ENCODE results near the gene MORF4L1. TPM values are rescaled to one million over a fixed set of nuclear protein-coding genes. Genes with fewer than 3 reads are reported as not detected.

The MORF4L1 gene
- total RNA-seq, 5 donors from 2014 or later (not counting 1 experiment from before 2014, with no cell fraction given): 208 to 388 (median 232) TPM

DNA sequence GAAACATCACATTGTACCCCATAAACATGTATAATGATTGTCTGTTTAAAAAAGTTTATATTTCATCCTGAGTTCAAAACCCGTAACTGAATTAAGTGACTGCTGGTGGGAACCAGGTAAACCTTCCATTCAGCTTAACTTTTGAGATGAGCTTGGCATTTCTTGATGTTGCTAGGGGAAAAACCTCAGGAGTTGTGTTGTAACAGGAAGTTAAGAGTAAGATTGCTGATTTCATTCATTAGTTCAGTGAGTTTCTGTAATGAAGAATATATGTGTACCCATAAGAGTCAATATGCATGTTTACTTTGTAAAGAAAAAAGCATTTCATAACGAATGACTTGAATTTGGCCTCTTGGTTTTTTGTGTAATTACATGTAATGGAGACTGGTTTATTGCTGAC, 39.6 kb downstream of the MORF4L1 start:
- CTCF ChIA-PET: no interaction called here

DNA sequence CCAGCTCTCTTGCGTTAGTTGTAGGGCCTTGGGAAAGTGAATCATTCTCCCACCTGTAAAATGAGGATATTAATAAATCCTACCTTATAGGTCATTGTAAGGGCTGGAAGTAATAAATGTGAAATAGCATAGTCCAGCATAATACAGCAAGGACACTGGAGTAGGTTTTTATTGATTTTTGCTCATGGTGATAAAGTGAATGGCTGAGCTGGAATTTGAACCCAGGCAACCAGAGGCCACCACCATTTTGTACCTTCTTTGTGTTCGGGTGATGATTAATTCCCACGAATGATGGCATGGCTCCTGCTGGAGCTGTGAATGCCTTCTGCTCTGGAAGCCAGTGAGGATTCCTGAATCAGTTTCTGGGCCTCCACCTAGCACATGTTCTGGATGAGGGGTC, 40.3 kb downstream of the MORF4L1 start:
- Histone ChIP-seq H3K4me1 (ENCODE audit: control insufficient read depth in 1 of 2, extremely low read depth in 1 of 2, insufficient read depth in 2 of 2, low read length in 2 of 2) (no peaks in the 10 kb centered on the region), H3K36me3 (ENCODE audit: control insufficient read depth in 2 of 2, extremely low read depth in 1 of 2, insufficient read depth in 1 of 2, low read length in 1 of 2) (peaks cover 0 to 46% of the 10 kb centered on the region in 2 donors), H3K27ac (ENCODE audit: low read length) (no peak overlapping the region), H3K27me3 (replicated peaks in 1 of 2; ENCODE audit: control insufficient read depth in 2 of 2, extremely low read depth in 1 of 2, insufficient read depth in 2 of 2, low read length in 1 of 2) (no peaks in the 10 kb centered on the region), H3K9me3 (no peaks in the 10 kb centered on the region), H3K4me3 (ENCODE audit: control insufficient read depth in 1 of 2, extremely low read depth in 1 of 2, low read length in 1 of 2) (no peak overlapping the region)
- ChIA-PET CTCF (interaction anchor here (0.5 to 0.6 kb wide), 2 partner anchors 614 to 1003 kb away, joined by 3 read pairs; partner anchors contain the start of gene SKIC8 (in 1 of the 2)), POLR2A (no interaction called here)
- DNase-seq (no peak), ATAC-seq (replicated peaks in 1 of 4) (no peak)
- H3K4me1 Mint-ChIP-seq: peaks cover 17 to 26% (median 19%) of the 10 kb centered on the region in 3 donors
- no peak overlapping the region for H3K27ac Mint-ChIP-seq
- no CpG with 5 or more reads among the region's 3 CpGs for WGBS (ENCODE audit: insufficient coverage)
- H3K27me3 Mint-ChIP-seq: no peaks in the 10 kb centered on the region
- H3K36me3 Mint-ChIP-seq: peaks cover 45% of the 10 kb centered on the region
- no peak overlapping the region for H3K4me3 Mint-ChIP-seq
- H3K9me3 Mint-ChIP-seq: no peaks in the 10 kb centered on the region

More for the DNA sequence above, 39.6 kb downstream of the MORF4L1 start:
- H3K36me3 ChIP-seq (ENCODE audit: control insufficient read depth in 2 of 2, extremely low read depth in 1 of 2, insufficient read depth in 1 of 2, low read length in 1 of 2): peaks cover 0 to 45% of the 10 kb centered on the region in 2 donors
- H3K4me3 ChIP-seq (ENCODE audit: control insufficient read depth in 1 of 2, extremely low read depth in 1 of 2, low read length in 1 of 2): no peak overlapping the region
- no peaks in the 10 kb centered on the region for H3K9me3 ChIP-seq
- POLR2A ChIA-PET: interaction anchor here in 1 of 2 donors (0.6 kb wide), 1 partner anchor 27 kb away, joined by 3 read pairs; no protein-coding TSS in a partner anchor
- H3K27me3 ChIP-seq (replicated peaks in 1 of 2; ENCODE audit: control insufficient read depth in 2 of 2, extremely low read depth in 1 of 2, insufficient read depth in 2 of 2, low read length in 1 of 2): no peaks in the 10 kb centered on the region
- H3K4me1 ChIP-seq (ENCODE audit: control insufficient read depth in 1 of 2, extremely low read depth in 1 of 2, insufficient read depth in 2 of 2, low read length in 2 of 2): no peaks in the 10 kb centered on the region
- DNase-seq (no peak), ATAC-seq (replicated peaks in 1 of 4) (no peak)
- H3K9me3 Mint-ChIP-seq: no peaks in the 10 kb centered on the region
- no peak overlapping the region for H3K27ac Mint-ChIP-seq
- H3K36me3 Mint-ChIP-seq: peaks cover 48% of the 10 kb centered on the region
- no peak overlapping the region for H3K27ac ChIP-seq (ENCODE audit: low read length)
- WGBS (ENCODE audit: insufficient coverage): no CpG with 5 or more reads among the region's 2 CpGs
- peaks cover 18 to 28% (median 21%) of the 10 kb centered on the region in 3 donors for H3K4me1 Mint-ChIP-seq
- no peaks in the 10 kb centered on the region for H3K27me3 Mint-ChIP-seq
- no peak overlapping the region for H3K4me3 Mint-ChIP-seq

DNA sequence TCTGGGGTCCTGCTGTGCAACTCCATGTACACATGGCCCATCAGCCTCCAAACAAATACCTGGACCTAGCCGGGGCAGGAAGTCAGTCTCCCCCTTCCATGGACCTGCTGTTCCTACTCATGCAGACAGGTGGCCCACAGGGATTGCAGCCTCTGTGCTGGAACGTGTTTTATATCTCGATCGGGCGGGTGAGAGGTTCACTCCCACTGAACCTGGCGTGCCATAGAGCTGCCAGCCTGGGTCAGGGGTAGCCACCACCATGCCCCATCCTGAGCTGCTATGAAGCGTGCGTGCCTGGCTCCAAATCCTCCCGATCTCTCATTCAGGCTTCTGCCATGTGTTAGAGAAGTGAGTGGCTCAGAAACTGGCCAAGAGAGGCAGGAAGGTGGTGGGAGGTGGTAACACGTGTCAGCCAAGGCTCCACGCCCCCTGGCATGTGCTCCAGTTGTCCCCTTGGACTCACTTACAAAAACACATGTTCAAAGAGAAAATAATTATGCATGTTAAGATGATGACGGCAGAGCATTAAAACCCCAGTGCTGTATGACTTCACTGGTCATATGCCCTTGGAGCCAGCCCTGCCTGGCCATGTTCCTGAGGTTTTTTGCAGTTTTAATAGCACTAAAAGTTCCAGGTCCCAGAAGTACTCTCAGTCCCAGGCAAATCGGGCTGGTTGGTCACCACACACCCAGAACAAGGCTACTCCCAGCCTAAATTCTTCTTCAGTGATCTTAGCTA, 41.5 kb downstream of the MORF4L1 start:
- Mint-ChIP-seq H3K4me1 (peaks cover 17 to 22% (median 19%) of the 10 kb centered on the region in 3 donors), H3K9me3 (no peaks in the 10 kb centered on the region), H3K27me3 (no peaks in the 10 kb centered on the region), H3K4me3 (no peak overlapping the region), H3K27ac (peak overlapping the region in 1 of 2 donors; percentile 11), H3K36me3 (peaks cover 42% of the 10 kb centered on the region)
- Histone ChIP-seq H3K36me3 (ENCODE audit: control insufficient read depth in 2 of 2, extremely low read depth in 1 of 2, insufficient read depth in 1 of 2, low read length in 1 of 2) (peaks cover 5 to 49% of the 10 kb centered on the region in 2 donors), H3K27me3 (replicated peaks in 1 of 2; ENCODE audit: control insufficient read depth in 2 of 2, extremely low read depth in 1 of 2, insufficient read depth in 2 of 2, low read length in 1 of 2) (no peaks in the 10 kb centered on the region), H3K27ac (ENCODE audit: low read length) (no peak overlapping the region), H3K4me3 (ENCODE audit: control insufficient read depth in 1 of 2, extremely low read depth in 1 of 2, low read length in 1 of 2) (no peak overlapping the region), H3K4me1 (ENCODE audit: control insufficient read depth in 1 of 2, extremely low read depth in 1 of 2, insufficient read depth in 2 of 2, low read length in 2 of 2) (no peaks in the 10 kb centered on the region), H3K9me3 (no peaks in the 10 kb centered on the region)
- 99% methylated on average over 7 of the region's 13 CpGs for WGBS (ENCODE audit: insufficient coverage)
- ATAC-seq (replicated peaks in 1 of 4) (no peak), DNase-seq (no peak)
- POLR2A ChIA-PET: interaction anchor here in 1 of 2 donors (0.5 kb wide), 1 partner anchor 1505 kb away, joined by 8 read pairs; no protein-coding TSS in a partner anchor
- CTCF ChIA-PET: interaction anchor here in 1 of 2 donors (0.6 kb wide), 1 partner anchor 40 kb away, joined by 4 read pairs; no protein-coding TSS in a partner anchor

DNA sequence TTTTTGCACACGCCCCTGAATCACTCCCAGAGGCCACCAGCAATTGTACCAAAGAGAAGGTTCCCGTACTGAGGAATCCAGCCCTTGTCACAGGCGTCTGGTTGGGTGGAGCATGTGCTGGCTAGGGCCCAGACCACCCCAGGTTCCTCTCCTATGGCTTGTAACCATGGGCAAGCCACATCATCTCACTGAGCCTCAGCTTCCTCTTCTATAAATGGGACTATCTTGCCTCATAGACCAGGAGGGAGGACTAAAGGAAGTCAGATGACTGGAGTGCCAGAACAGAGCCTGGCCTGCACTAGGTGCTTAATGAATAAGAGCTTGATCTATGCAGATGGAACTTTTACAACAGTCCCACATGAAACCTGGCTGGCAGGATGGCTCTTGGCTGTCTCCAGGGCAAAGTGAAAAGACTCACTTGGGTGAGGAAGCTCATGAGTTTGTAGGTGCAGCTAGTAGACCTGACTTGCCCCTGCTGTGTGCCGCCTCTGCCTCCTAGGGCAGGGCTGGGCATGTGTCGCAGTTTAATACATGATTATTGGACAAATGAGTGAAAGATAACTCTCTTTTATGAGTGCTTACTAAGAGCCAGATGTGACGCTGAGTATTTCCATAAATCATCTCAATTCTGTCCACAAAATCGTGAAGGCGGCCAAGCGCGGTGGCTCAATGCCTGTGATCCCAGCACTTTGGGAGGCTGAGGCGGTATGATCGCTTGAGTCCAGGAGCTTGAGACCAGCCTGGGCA, 42.8 kb downstream of the MORF4L1 start:
- peaks cover 15 to 48% of the 10 kb centered on the region in 2 donors for H3K36me3 ChIP-seq (ENCODE audit: control insufficient read depth in 2 of 2, extremely low read depth in 1 of 2, insufficient read depth in 1 of 2, low read length in 1 of 2)
- Mint-ChIP-seq H3K27me3 (no peaks in the 10 kb centered on the region), H3K4me3 (no peak overlapping the region), H3K4me1 (peaks cover 7 to 13% (median 9%) of the 10 kb centered on the region in 3 donors), H3K36me3 (peaks cover 37% of the 10 kb centered on the region), H3K27ac (peak overlapping the region in 1 of 2 donors; percentile 28), H3K9me3 (no peaks in the 10 kb centered on the region)
- H3K27ac ChIP-seq (ENCODE audit: low read length): no peak overlapping the region
- H3K4me1 ChIP-seq (ENCODE audit: control insufficient read depth in 1 of 2, extremely low read depth in 1 of 2, insufficient read depth in 2 of 2, low read length in 2 of 2): no peaks in the 10 kb centered on the region
- DNase-seq (peak in 1 of 35 experiments; percentile 9), ATAC-seq (replicated peaks in 1 of 4) (peak in 1 of 4 experiments; percentile 24)
- H3K4me3 ChIP-seq (ENCODE audit: control insufficient read depth in 1 of 2, extremely low read depth in 1 of 2, low read length in 1 of 2): no peak overlapping the region
- CTCF ChIA-PET: no interaction called here
- H3K27me3 ChIP-seq (replicated peaks in 1 of 2; ENCODE audit: control insufficient read depth in 2 of 2, extremely low read depth in 1 of 2, insufficient read depth in 2 of 2, low read length in 1 of 2): no peaks in the 10 kb centered on the region
- POLR2A ChIA-PET: no interaction called here
- 91% methylated on average over 4 of the region's 12 CpGs for WGBS (ENCODE audit: insufficient coverage)
- H3K9me3 ChIP-seq: no peaks in the 10 kb centered on the region

DNA sequence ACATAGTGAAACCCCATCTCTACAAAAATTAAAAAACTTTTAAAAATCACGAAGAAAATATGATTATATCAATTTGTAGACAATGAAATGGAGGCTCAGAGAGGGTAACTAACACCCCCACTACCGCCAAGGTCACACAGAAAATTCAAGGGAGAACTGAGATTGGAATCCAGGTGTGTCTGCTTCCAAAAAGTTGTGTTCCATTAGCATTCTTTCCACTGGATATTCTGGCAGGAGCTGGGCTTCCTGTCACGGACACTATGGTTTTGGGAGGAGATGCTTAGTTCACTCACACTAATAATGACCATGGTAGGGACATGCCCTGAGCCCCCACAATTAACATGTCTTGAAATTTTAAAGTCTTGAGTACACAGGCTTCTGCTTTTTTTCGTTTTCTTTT, 43.4 kb downstream of the MORF4L1 start:
- Mint-ChIP-seq H3K4me3 (no peak overlapping the region), H3K27me3 (no peaks in the 10 kb centered on the region), H3K27ac (no peak overlapping the region), H3K9me3 (no peaks in the 10 kb centered on the region), H3K4me1 (peaks cover 5 to 9% (median 8%) of the 10 kb centered on the region in 3 donors), H3K36me3 (peaks cover 38% of the 10 kb centered on the region)
- H3K4me1 ChIP-seq (ENCODE audit: control insufficient read depth in 1 of 2, extremely low read depth in 1 of 2, insufficient read depth in 2 of 2, low read length in 2 of 2): no peaks in the 10 kb centered on the region
- ATAC-seq (replicated peaks in 1 of 4) (no peak), DNase-seq (no peak)
- ChIA-PET CTCF (no interaction called here), POLR2A (no interaction called here)
- H3K27me3 ChIP-seq (replicated peaks in 1 of 2; ENCODE audit: control insufficient read depth in 2 of 2, extremely low read depth in 1 of 2, insufficient read depth in 2 of 2, low read length in 1 of 2): no peaks in the 10 kb centered on the region
- no CpG with 5 or more reads among the region's 4 CpGs for WGBS (ENCODE audit: insufficient coverage)
- H3K4me3 ChIP-seq (ENCODE audit: control insufficient read depth in 1 of 2, extremely low read depth in 1 of 2, low read length in 1 of 2): no peak overlapping the region
- no peak overlapping the region for H3K27ac ChIP-seq (ENCODE audit: low read length)
- H3K36me3 ChIP-seq (ENCODE audit: control insufficient read depth in 2 of 2, extremely low read depth in 1 of 2, insufficient read depth in 1 of 2, low read length in 1 of 2): peaks cover 15 to 46% of the 10 kb centered on the region in 2 donors
- no peaks in the 10 kb centered on the region for H3K9me3 ChIP-seq

DNA sequence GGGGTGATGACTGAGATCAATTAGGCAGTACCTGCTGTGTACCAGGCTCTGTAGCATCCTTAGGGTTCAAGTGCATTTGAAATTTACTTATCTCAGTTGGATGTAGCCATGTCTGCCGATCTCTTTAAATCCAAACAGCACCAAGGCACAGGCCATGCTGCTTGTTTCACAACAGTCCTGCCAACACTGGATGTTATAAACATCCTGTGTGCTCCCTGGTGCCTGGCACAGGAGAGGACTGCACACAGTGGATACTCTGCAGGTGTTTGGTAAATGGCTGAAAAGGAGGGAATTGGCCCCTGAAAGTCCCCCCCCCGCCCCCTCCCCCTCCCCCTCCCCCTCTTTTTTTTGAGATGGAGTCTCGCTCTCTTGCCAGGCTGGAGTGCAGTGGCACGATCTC, 45.2 kb downstream of the MORF4L1 start:
- no peaks in the 10 kb centered on the region for H3K27me3 ChIP-seq (replicated peaks in 1 of 2; ENCODE audit: control insufficient read depth in 2 of 2, extremely low read depth in 1 of 2, insufficient read depth in 2 of 2, low read length in 1 of 2)
- WGBS (ENCODE audit: insufficient coverage): 86% methylated on average over 1 of the region's 4 CpGs
- CTCF ChIA-PET: no interaction called here
- no peaks in the 10 kb centered on the region for H3K27me3 Mint-ChIP-seq
- H3K27ac Mint-ChIP-seq: no peak overlapping the region
- H3K4me3 ChIP-seq (ENCODE audit: control insufficient read depth in 1 of 2, extremely low read depth in 1 of 2, low read length in 1 of 2): no peak overlapping the region
- H3K4me1 ChIP-seq (ENCODE audit: control insufficient read depth in 1 of 2, extremely low read depth in 1 of 2, insufficient read depth in 2 of 2, low read length in 2 of 2): no peaks in the 10 kb centered on the region
- H3K27ac ChIP-seq (ENCODE audit: low read length): no peak overlapping the region
- peaks cover 33% of the 10 kb centered on the region for H3K36me3 Mint-ChIP-seq
- no peaks in the 10 kb centered on the region for H3K9me3 ChIP-seq
- H3K9me3 Mint-ChIP-seq: no peaks in the 10 kb centered on the region
- H3K4me1 Mint-ChIP-seq: peaks cover 2 to 8% (median 5%) of the 10 kb centered on the region in 3 donors
- DNase-seq (no peak), ATAC-seq (replicated peaks in 1 of 4) (no peak)
- POLR2A ChIA-PET: no interaction called here
- H3K36me3 ChIP-seq (ENCODE audit: control insufficient read depth in 2 of 2, extremely low read depth in 1 of 2, insufficient read depth in 1 of 2, low read length in 1 of 2): peaks cover 18 to 54% of the 10 kb centered on the region in 2 donors
- H3K4me3 Mint-ChIP-seq: no peak overlapping the region

Measured in T-cell (primary cell).